HL-60 (cell line): ENCODE measurements around the gene VCPKMT.

Experiments
- DNase-seq, 2 experiments: peaks; one replicate each; pipeline ENCODE4 v3.0.0-alpha.2; 2010 to 2020; ENCODE audit warnings: low read depth in 1 of 2, low spot score in 1 of 2
- H3K27ac ChIP-seq: fragments of 250-450 bp; sonication (Bioruptor Pico); replicated peaks from 2 replicates; pipeline ENCODE4 v1.5.1; 2020; ENCODE audit warnings: mild to moderate bottlenecking, moderate library complexity
- H3K27me3 ChIP-seq: fragments of 250-450 bp; sonication (Bioruptor Pico); 2 replicates; pipeline ENCODE4 v1.5.1; 2021; ENCODE audit warnings: mild to moderate bottlenecking, moderate library complexity; ENCODE audit not compliant: insufficient read depth, poor library complexity, severe bottlenecking
- H3K4me3 ChIP-seq: replicated peaks from 2 replicates; pipeline ENCODE4 v1.5.1; 2011; ENCODE audit warnings: mild to moderate bottlenecking, control low read depth, low read length; ENCODE audit not compliant: insufficient read depth
- CTCF ChIP-seq: IDR thresholded peaks from one replicate; pipeline ENCODE4 v1.5.1; 2011; ENCODE audit warnings: low read length, control low read depth, inconsistent platforms; ENCODE audit not compliant: insufficient read depth
- GABPA ChIP-seq: IDR thresholded peaks from 2 replicates; pipeline ENCODE4 v1.6.1; 2012; ENCODE audit warnings: low read depth
- POLR2AphosphoS5 ChIP-seq: IDR thresholded peaks from 2 replicates; pipeline ENCODE4 v1.6.1; 2012; ENCODE audit warnings: low read depth
- TF ChIP-seq, protein P1 (sequence below): IDR thresholded peaks from 2 replicates; pipeline ENCODE4 v1.6.1; 2012; ENCODE audit warnings: low read depth; ENCODE audit not compliant: insufficient replicate concordance

VCPKMT gene

GRCh38 chr14:50060871-50061663, 55.3 kb downstream of the VCPKMT start:
- peak; percentile 73 to 78 for DNase-seq
- TF ChIP-seq POLR2AphosphoS5, result no peak
- TF ChIP-seq GABPA, result no peak
- TF ChIP-seq, protein P1, sequence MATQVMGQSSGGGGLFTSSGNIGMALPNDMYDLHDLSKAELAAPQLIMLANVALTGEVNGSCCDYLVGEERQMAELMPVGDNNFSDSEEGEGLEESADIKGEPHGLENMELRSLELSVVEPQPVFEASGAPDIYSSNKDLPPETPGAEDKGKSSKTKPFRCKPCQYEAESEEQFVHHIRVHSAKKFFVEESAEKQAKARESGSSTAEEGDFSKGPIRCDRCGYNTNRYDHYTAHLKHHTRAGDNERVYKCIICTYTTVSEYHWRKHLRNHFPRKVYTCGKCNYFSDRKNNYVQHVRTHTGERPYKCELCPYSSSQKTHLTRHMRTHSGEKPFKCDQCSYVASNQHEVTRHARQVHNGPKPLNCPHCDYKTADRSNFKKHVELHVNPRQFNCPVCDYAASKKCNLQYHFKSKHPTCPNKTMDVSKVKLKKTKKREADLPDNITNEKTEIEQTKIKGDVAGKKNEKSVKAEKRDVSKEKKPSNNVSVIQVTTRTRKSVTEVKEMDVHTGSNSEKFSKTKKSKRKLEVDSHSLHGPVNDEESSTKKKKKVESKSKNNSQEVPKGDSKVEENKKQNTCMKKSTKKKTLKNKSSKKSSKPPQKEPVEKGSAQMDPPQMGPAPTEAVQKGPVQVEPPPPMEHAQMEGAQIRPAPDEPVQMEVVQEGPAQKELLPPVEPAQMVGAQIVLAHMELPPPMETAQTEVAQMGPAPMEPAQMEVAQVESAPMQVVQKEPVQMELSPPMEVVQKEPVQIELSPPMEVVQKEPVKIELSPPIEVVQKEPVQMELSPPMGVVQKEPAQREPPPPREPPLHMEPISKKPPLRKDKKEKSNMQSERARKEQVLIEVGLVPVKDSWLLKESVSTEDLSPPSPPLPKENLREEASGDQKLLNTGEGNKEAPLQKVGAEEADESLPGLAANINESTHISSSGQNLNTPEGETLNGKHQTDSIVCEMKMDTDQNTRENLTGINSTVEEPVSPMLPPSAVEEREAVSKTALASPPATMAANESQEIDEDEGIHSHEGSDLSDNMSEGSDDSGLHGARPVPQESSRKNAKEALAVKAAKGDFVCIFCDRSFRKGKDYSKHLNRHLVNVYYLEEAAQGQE, result no peak
- Histone ChIP-seq H3K27ac (peak overlapping the region; percentile 29), H3K4me3 (no peak overlapping the region), H3K27me3 (no peaks in the 10 kb centered on the region)

DNA sequence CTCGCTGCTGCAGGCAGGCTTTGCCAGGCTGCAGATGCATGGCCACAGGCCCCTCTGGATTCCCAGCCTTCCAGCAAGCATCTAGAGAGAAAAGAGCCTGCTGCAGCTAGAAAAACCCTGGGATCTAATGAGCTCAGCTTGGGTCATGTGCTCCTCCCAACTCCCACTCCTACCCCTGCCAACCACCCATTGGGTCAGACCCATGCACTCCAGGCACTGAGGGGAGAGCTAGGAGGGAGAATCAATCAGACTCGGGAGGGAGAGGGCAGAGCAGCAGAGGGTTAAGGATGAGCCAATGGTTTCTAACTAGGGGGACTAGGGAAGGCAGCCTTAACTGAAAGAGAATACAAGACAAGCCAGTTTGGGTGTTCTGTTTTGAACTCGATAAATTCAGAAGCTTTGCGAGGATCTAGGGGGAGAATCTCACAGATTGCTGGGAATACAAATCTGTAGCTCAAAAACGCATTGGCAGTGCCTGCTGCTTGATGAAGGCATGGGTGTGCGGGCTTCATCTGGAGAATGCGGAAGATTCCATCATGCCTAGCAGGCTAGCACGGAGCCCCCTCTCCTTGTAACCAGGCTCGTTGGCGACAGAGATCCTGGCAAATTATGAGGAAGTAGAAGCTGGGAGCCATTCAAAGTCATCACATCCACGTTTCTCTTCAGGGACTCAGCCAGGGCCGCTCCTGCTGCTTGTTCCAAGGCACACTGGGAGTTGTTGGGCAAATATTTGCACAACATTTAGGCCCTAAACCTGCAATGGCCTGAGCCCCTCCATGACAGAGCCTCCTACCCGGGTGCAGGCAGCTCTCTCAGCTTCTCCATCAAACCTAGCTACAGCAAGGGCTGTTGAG, 56.4 kb downstream of the VCPKMT start:
- TF ChIP-seq CTCF, result no peak
- H3K27me3 ChIP-seq, result no peaks in the 10 kb centered on the region
- no peak overlapping the region for H3K27ac ChIP-seq
- no peak for DNase-seq
- no peak overlapping the region for H3K4me3 ChIP-seq
